H1 (cell line): ENCODE data around the gene EXOSC1. TPM values are rescaled to one million over a fixed set of nuclear protein-coding genes. Genes with fewer than 3 reads are reported as not detected.

Source experiments
- CTCF ChIA-PET: fragments of 300-600 bp; sonication (Branson Sonifier 250); formaldehyde crosslinking; loops from one replicate; lab custom pipeline; 2021; ENCODE audit not compliant: partially characterized antibody; lab: Charles Lee
- POLR2A ChIA-PET: fragments of 300-600 bp; sonication (Branson Sonifier 250); formaldehyde crosslinking; loops from one replicate; lab custom pipeline; 2021; ENCODE audit warnings: inconsistent platforms; ENCODE audit not compliant: partially characterized antibody; lab: Charles Lee
- DNase-seq, 2 experiments: peaks; one replicate each; pipeline versions ENCODE4 v3.0.0 to v3.0.0-alpha.2; 2010 to 2022; ENCODE audit warnings: low spot score in 2 of 2, low read depth in 1 of 2, mixed read lengths in 1 of 2
- FAIRE-seq: peaks from 2 replicates; lab custom pipeline; 2011; peaks lifted over from hg19 to GRCh38; lab: Jason Lieb, UNC
- H2AFZ ChIP-seq: 2 replicates; pipeline ENCODE4 v1.8.1; 2012; ENCODE audit warnings: low read length, inconsistent platforms
- H2AK5ac ChIP-seq: 2 replicates; pipeline ENCODE4 v1.6.1; 2013; ENCODE audit warnings: low read depth, low read length
- H2BK120ac ChIP-seq: replicated peaks from 2 replicates; pipeline ENCODE3; 2013; ENCODE audit warnings: low read depth, low read length, inconsistent platforms
- H2BK12ac ChIP-seq: 2 replicates; pipeline ENCODE4 v1.6.1; 2013; ENCODE audit warnings: low read depth, low read length
- H2BK15ac ChIP-seq: 2 replicates; pipeline ENCODE4 v1.6.1; 2013; ENCODE audit warnings: low read length
- H2BK20ac ChIP-seq: 2 replicates; pipeline ENCODE4 v1.6.1; 2013; ENCODE audit warnings: low read length
- H2BK5ac ChIP-seq: 2 replicates; pipeline ENCODE4 v1.6.1; 2013; ENCODE audit warnings: low read depth, low read length
- H3K14ac ChIP-seq: 2 replicates; pipeline ENCODE4 v1.6.1; 2013; ENCODE audit warnings: inconsistent platforms; ENCODE audit not compliant: insufficient read length
- H3K18ac ChIP-seq: 2 replicates; pipeline ENCODE4 v1.6.1; 2013; ENCODE audit warnings: low read length; ENCODE audit errors: extremely low read depth
- H3K23ac ChIP-seq: 2 replicates; pipeline ENCODE4 v1.6.1; 2013; ENCODE audit warnings: inconsistent platforms; ENCODE audit not compliant: insufficient read length
- H3K23me2 ChIP-seq: 2 replicates; pipeline ENCODE4 v1.6.1; 2013; ENCODE audit warnings: low read depth, low read length
- H3K27ac ChIP-seq: 2 replicates; pipeline ENCODE4 v1.6.1; 2011; ENCODE audit warnings: low read depth, low read length, inconsistent platforms
- H3K27me3 ChIP-seq, 4 experiments: replicated peaks in 1 of 4; 1 replicate in 1 of 4; 2 replicates in 3 of 4; pipeline versions ENCODE4 v1.6.1 to v1.8.1; 2011 to 2013; ENCODE audit warnings: low read length in 3 of 4, mild to moderate bottlenecking in 3 of 4, inconsistent platforms in 2 of 4, mixed read lengths in 2 of 4, moderate library complexity in 1 of 4; ENCODE audit not compliant: control insufficient read depth in 3 of 4, insufficient read depth in 3 of 4; ENCODE audit errors: extremely low read depth in 1 of 4
- H3K36me3 ChIP-seq, 4 experiments: 2 replicates each; pipeline versions ENCODE4 v1.6.1 to v1.8.1; 2011 to 2013; ENCODE audit warnings: mild to moderate bottlenecking in 4 of 4, low read length in 3 of 4, moderate library complexity in 2 of 4, control low read depth in 1 of 4, inconsistent platforms in 1 of 4; ENCODE audit not compliant: insufficient read depth in 4 of 4, control insufficient read depth in 2 of 4
- H3K4ac ChIP-seq: replicated peaks from 2 replicates; pipeline ENCODE3; 2013; ENCODE audit warnings: low read length, low read depth, mixed read lengths, inconsistent platforms; ENCODE audit not compliant: insufficient read length
- H3K4me1 ChIP-seq, 4 experiments: replicated peaks in 1 of 4; 1 replicate in 1 of 4; 2 replicates in 3 of 4; pipeline versions ENCODE4 v1.6.1 to v1.8.1; 2011 to 2013; ENCODE audit warnings: low read length in 3 of 4, inconsistent platforms in 2 of 4, mixed read lengths in 1 of 4; ENCODE audit not compliant: insufficient read depth in 4 of 4, control insufficient read depth in 3 of 4
- H3K4me2 ChIP-seq, 2 experiments: 2 replicates each; pipeline versions ENCODE4 v1.6.1 to v1.8.1; 2011 to 2013; ENCODE audit warnings: low read depth in 2 of 2, low read length in 2 of 2, control low read depth in 1 of 2, inconsistent platforms in 1 of 2, mild to moderate bottlenecking in 1 of 2; ENCODE audit not compliant: insufficient read depth in 1 of 2
- H3K4me3 ChIP-seq, 4 experiments: fragments of 200-600, 300-600 bp in 1 of 4; sonication (generic), shearing (Covaris generic), sonication (Bioruptor Twin) in 1 of 4; 2 replicates each; pipeline versions ENCODE4 v1.5.1 to v1.8.1; 2011 to 2016; ENCODE audit warnings: low read length in 4 of 4, low read depth in 3 of 4, control low read depth in 2 of 4, inconsistent platforms in 2 of 4, mild to moderate bottlenecking in 2 of 4, mixed read lengths in 1 of 4, moderate library complexity in 1 of 4; ENCODE audit not compliant: insufficient read depth in 2 of 4; ENCODE audit errors: extremely low read depth in 1 of 4
- H3K56ac ChIP-seq: replicated peaks from 2 replicates; pipeline ENCODE3; 2013; ENCODE audit warnings: low read depth, mild to moderate bottlenecking, mixed read lengths, low read length, inconsistent platforms; ENCODE audit not compliant: insufficient read length
- H3K79me1 ChIP-seq: 2 replicates; pipeline ENCODE4 v1.6.1; 2013; ENCODE audit warnings: low read depth, low read length, control low read depth
- H3K79me2 ChIP-seq, 2 experiments: 2 replicates each; pipeline versions ENCODE4 v1.6.1 to v1.8.1; 2012 to 2013; ENCODE audit warnings: low read length in 2 of 2, mild to moderate bottlenecking in 2 of 2, inconsistent platforms in 1 of 2; ENCODE audit not compliant: insufficient read depth in 2 of 2, control insufficient read depth in 1 of 2
- H3K9ac ChIP-seq, 4 experiments: replicated peaks in 1 of 4; 1 replicate in 1 of 4; 2 replicates in 3 of 4; pipeline versions ENCODE4 v1.6.1 to v1.8.1; 2011 to 2013; ENCODE audit warnings: low read depth in 3 of 4, low read length in 3 of 4, control low read depth in 2 of 4, mild to moderate bottlenecking in 2 of 4, moderate library complexity in 2 of 4, inconsistent platforms in 1 of 4; ENCODE audit errors: extremely low read depth in 1 of 4
- H3K9me3 ChIP-seq, 2 experiments: 2 replicates each; pipeline versions ENCODE4 v1.6.1 to v1.8.1; 2012 to 2013; ENCODE audit warnings: mild to moderate bottlenecking in 2 of 2, moderate library complexity in 2 of 2, control low read depth in 1 of 2, inconsistent platforms in 1 of 2, low read depth in 1 of 2, low read length in 1 of 2, mixed read lengths in 1 of 2; ENCODE audit not compliant: insufficient read depth in 2 of 2
- H4K20me1 ChIP-seq, 2 experiments: replicated peaks in 1 of 2; 2 replicates each; pipeline versions ENCODE3 to v1.8.1; 2011 to 2013; ENCODE audit warnings: inconsistent platforms in 2 of 2, low read length in 2 of 2, mild to moderate bottlenecking in 1 of 2; ENCODE audit not compliant: insufficient read depth in 2 of 2, control insufficient read depth in 1 of 2
- H4K5ac ChIP-seq: 2 replicates; pipeline ENCODE4 v1.6.1; 2013; ENCODE audit warnings: low read length, low read depth, mixed read lengths, inconsistent platforms; ENCODE audit not compliant: insufficient read length
- H4K8ac ChIP-seq: 2 replicates; pipeline ENCODE4 v1.8.0; 2013; ENCODE audit warnings: mild to moderate bottlenecking, moderate library complexity, low read length, inconsistent platforms; ENCODE audit not compliant: insufficient read depth; ENCODE audit errors: extremely low read depth
- H4K91ac ChIP-seq: replicated peaks from 2 replicates; pipeline ENCODE3; 2013; ENCODE audit warnings: low read length, mixed read lengths, inconsistent platforms; ENCODE audit not compliant: insufficient read length
- ATF3 ChIP-seq: IDR thresholded peaks from 2 replicates; pipeline ENCODE4 v1.6.1; 2011; ENCODE audit warnings: low read depth, mild to moderate bottlenecking, low read length; ENCODE audit not compliant: insufficient read depth
- CTCF ChIP-seq, 3 experiments: IDR thresholded peaks; 1 replicate in 2 of 3; 2 replicates in 1 of 3; pipeline versions ENCODE4 v1.5.1 to v1.6.1; 2011; ENCODE audit warnings: low read length in 3 of 3, mild to moderate bottlenecking in 3 of 3, inconsistent platforms in 2 of 3, low read depth in 1 of 3, moderate library complexity in 1 of 3; ENCODE audit not compliant: insufficient read depth in 1 of 3; ENCODE audit errors: control extremely low read depth in 1 of 3
- JUND ChIP-seq: IDR thresholded peaks from 2 replicates; pipeline ENCODE4 v1.6.1; 2011; ENCODE audit warnings: mild to moderate bottlenecking, improper control_type of control experiment, low read length
- RBBP5 ChIP-seq: IDR thresholded peaks from 2 replicates; pipeline ENCODE4 v1.7.1; 2012; ENCODE audit warnings: low read depth, mild to moderate bottlenecking, inconsistent platforms, low read length, moderate library complexity, borderline replicate concordance
- RFX5 ChIP-seq: IDR thresholded peaks from 2 replicates; pipeline ENCODE4 v1.6.1; 2011; ENCODE audit warnings: low read depth, low read length, improper control_type of control experiment, borderline replicate concordance
- SAP30 ChIP-seq: fragments of 300-600 bp; sonication (generic); IDR thresholded peaks from 2 replicates; pipeline ENCODE4 v1.7.1; 2012; ENCODE audit warnings: low read length, moderate library complexity, mild to moderate bottlenecking, inconsistent platforms; ENCODE audit not compliant: insufficient read depth, insufficient replicate concordance
- SRF ChIP-seq: IDR thresholded peaks from 2 replicates; pipeline ENCODE4 v1.6.1; 2011; ENCODE audit warnings: mild to moderate bottlenecking, low read depth, low read length, moderate library complexity
- WGBS, 2 experiments: shearing (Covaris generic) in 1 of 2; methylation state at CpG; one replicate each; pipeline versions ENCODE4 v1.1.6 to v1.1.7; 2013 to 2015; ENCODE audit warnings: low lambda C conversion rate in 2 of 2, mixed read lengths in 2 of 2, inconsistent platforms in 1 of 2, low coverage in 1 of 2, missing lambda C conversion rate in 1 of 2; ENCODE audit not compliant: insufficient replicate concordance in 2 of 2, insufficient coverage in 1 of 2, insufficient read length in 1 of 2; ENCODE audit errors: extremely low coverage in 1 of 2, missing lambda C conversion rate in 1 of 2; 5-methylcytosine and 5-hydroxymethylcytosine counted together
- polyA plus RNA-seq, 7 experiments: library from polyadenylated mRNA; depleted of rRNA in 3 of 7; stranded (reverse) in 5 of 7; unstranded in 2 of 7; fragments of >200 nt in 5 of 7; fragments of 200-250 nt in 2 of 7; gene quantifications; 1 replicate in 5 of 7; 2 replicates in 1 of 7; 4 replicates in 1 of 7; pipeline versions ENCODE4 v1.2.1 to v1.2.3, GENCODE V29; 2011 to 2013; ENCODE audit warnings: missing spikeins in 2 of 7, mixed read lengths in 2 of 7
- total RNA-seq: library from RNA; stranded (reverse); fragmentation: NEBNext Ultra II Directional; extraction: Animal tissue kit (Norgen Biotek cat#: 25700); gene quantifications from 2 replicates; pipeline ENCODE4 v1.2.1, GENCODE V29; 2021

The EXOSC1 gene
- total and polyA plus RNA-seq, 2 of the 8 experiments (the other 6 are each of a cell fraction or from before 2014, with no cell fraction given), result 52.1 to 68.1 TPM

- Histone ChIP-seq H2BK20ac (no peak overlapping the region), H2AFZ (no peak overlapping the region), H3K4ac (no peak overlapping the region), H3K14ac (no peak overlapping the region), H3K79me1 (peaks cover 8% of the 10 kb centered on the region), H2BK12ac (no peak overlapping the region), H2BK5ac (no peak overlapping the region), H3K4me1 (peaks cover 0 to 8% (median 2%) of the 10 kb centered on the region in 4 experiments; a peak in 3 of 7 replicates), H3K27ac (no peak overlapping the region), H2BK15ac (no peak overlapping the region), H3K23me2 (no peaks in the 10 kb centered on the region), H4K20me1 (peaks cover 5 to 8% of the 10 kb centered on the region in 2 experiments), H3K9me3 (no peaks in the 10 kb centered on the region), H4K8ac (no peak overlapping the region), H4K91ac (no peak overlapping the region), H3K36me3 (peaks cover 0 to 11% (median 2%) of the 10 kb centered on the region in 4 experiments; a peak in 2 of 8 replicates), H3K4me2 (no peak overlapping the region), H3K79me2 (peaks cover 3 to 64% of the 10 kb centered on the region in 2 experiments; a peak in 3 of 4 replicates), H3K56ac (no peak overlapping the region), H4K5ac (no peak overlapping the region), H3K23ac (no peak overlapping the region), H2BK120ac (no peak overlapping the region), H2AK5ac (no peak overlapping the region), H3K27me3 (no peaks in the 10 kb centered on the region), H3K4me3 (no peak overlapping the region), H3K18ac (no peak overlapping the region), H3K9ac (no peak overlapping the region)
- DNase-seq, result no peak
- ChIA-PET CTCF (interaction anchor here (1.0 kb wide), 1 partner anchor 22 kb away, joined by 4 read pairs; no protein-coding TSS in a partner anchor), POLR2A (interaction anchor here (1.1 to 1.5 kb wide), 2 partner anchors 13 kb away, joined by 4 to 7 read pairs; partner anchors contain the start of gene UBTD1)
- TF ChIP-seq CTCF (IDR thresholded peaks at IDR 0.05; ENCODE audit: control extremely low read depth in 1 of 3, insufficient read depth in 1 of 3, low read depth in 1 of 3, low read length in 3 of 3) (no peak), RFX5 (no peak), ATF3 (no peak), RBBP5 (no peak), JUND (no peak), SAP30 (no peak), SRF (no peak)
- no peak for FAIRE-seq
- WGBS, 2 experiments, result 94% methylated on average over 4 of the region's 4 CpGs; no CpG with 5 or more reads in 1 of the 2 experiments
Measured at GRCh38 chr10:97485647-97486281, 40.0 kb upstream of the EXOSC1 start.
